HFFc6 (cell line): ENCODE results near the gene RAPGEF5. TPM values are rescaled to one million over a fixed set of nuclear protein-coding genes. Genes with fewer than 3 reads are reported as not detected.

ENCODE experiments used
- DNase-seq: peaks from one replicate; pipeline ENCODE4 v3.0.0-alpha.2; 2018
- H3K27ac Mint-ChIP-seq: 2 replicates; pipeline ENCODE4 v1.8.0; 2020; ENCODE audit warnings: mild to moderate bottlenecking, mixed read lengths
- H3K27me3 Mint-ChIP-seq: 2 replicates; pipeline ENCODE4 v1.8.0; 2021; ENCODE audit warnings: mild to moderate bottlenecking, moderate library complexity, mixed read lengths; ENCODE audit not compliant: insufficient read depth
- H3K36me3 Mint-ChIP-seq: 2 replicates; pipeline ENCODE4 v1.8.0; 2021; ENCODE audit warnings: low read depth, mixed read lengths
- H3K4me1 Mint-ChIP-seq: 2 replicates; pipeline ENCODE4 v1.8.0; 2020; ENCODE audit warnings: low read depth, mixed read lengths
- H3K4me3 Mint-ChIP-seq: 2 replicates; pipeline ENCODE4 v1.8.0; 2020; ENCODE audit warnings: mild to moderate bottlenecking, moderate library complexity, mixed read lengths
- H3K9me3 Mint-ChIP-seq: 2 replicates; pipeline ENCODE4 v1.8.0; 2020; ENCODE audit warnings: mild to moderate bottlenecking, mixed read lengths
- CTCF ChIP-seq: fragments of 200-600 bp; sonication (generic); IDR thresholded peaks from 2 replicates; pipeline ENCODE4 v1.5.0; 2021; ENCODE audit warnings: antibody characterized with exemption, mild to moderate bottlenecking
- total RNA-seq, 6 experiments: library from RNA; stranded (reverse); fragmentation: NEBNext Ultra II Directional; extraction: Animal tissue kit (Norgen Biotek cat#: 25700); gene quantifications; 2 replicates in 1 of 6; 3 replicates in 5 of 6; pipeline ENCODE4 v1.2.3, GENCODE V29; 2021

The RAPGEF5 gene
- total RNA-seq, 6 experiments from 2014 or later = 0.33 to 2.4 (median 1.3) TPM

- H3K27me3 Mint-ChIP-seq = peaks cover 3% of the 10 kb centered on the region
- no peaks in the 10 kb centered on the region for H3K9me3 Mint-ChIP-seq
- peaks cover 37% of the 10 kb centered on the region for H3K4me1 Mint-ChIP-seq
- DNase-seq = no peak
- no peak overlapping the region for H3K4me3 Mint-ChIP-seq
- TF ChIP-seq CTCF = no peak
- H3K27ac Mint-ChIP-seq = no peak overlapping the region
- no peaks in the 10 kb centered on the region for H3K36me3 Mint-ChIP-seq
Measured at GRCh38 chr7:22400936-22401553, 44.1 kb upstream of the RAPGEF5 start.

GRCh38 chr7:22400150-22400814, 43.3 kb upstream of the RAPGEF5 start:
- Mint-ChIP-seq H3K27ac (no peak overlapping the region), H3K9me3 (no peaks in the 10 kb centered on the region), H3K27me3 (peaks cover 3% of the 10 kb centered on the region), H3K4me1 (peaks cover 37% of the 10 kb centered on the region), H3K4me3 (no peak overlapping the region), H3K36me3 (no peaks in the 10 kb centered on the region)
- no peak for TF ChIP-seq CTCF
- no peak for DNase-seq

GRCh38 chr7:22399546-22399945, 42.6 kb upstream of the RAPGEF5 start:
- no peak overlapping the region for H3K4me3 Mint-ChIP-seq
- DNase-seq = no peak
- H3K9me3 Mint-ChIP-seq = no peaks in the 10 kb centered on the region
- no peak for TF ChIP-seq CTCF
- H3K36me3 Mint-ChIP-seq = no peaks in the 10 kb centered on the region
- peaks cover 39% of the 10 kb centered on the region for H3K4me1 Mint-ChIP-seq
- H3K27me3 Mint-ChIP-seq = peaks cover 3% of the 10 kb centered on the region
- H3K27ac Mint-ChIP-seq = no peak overlapping the region

GRCh38 chr7:22399091-22399490, 42.1 kb upstream of the RAPGEF5 start:
- H3K4me1 Mint-ChIP-seq = peaks cover 44% of the 10 kb centered on the region
- no peak overlapping the region for H3K27ac Mint-ChIP-seq
- no peak for TF ChIP-seq CTCF
- peaks cover 3% of the 10 kb centered on the region for H3K27me3 Mint-ChIP-seq
- no peak for DNase-seq
- H3K36me3 Mint-ChIP-seq = no peaks in the 10 kb centered on the region
- H3K4me3 Mint-ChIP-seq = no peak overlapping the region
- no peaks in the 10 kb centered on the region for H3K9me3 Mint-ChIP-seq

GRCh38 chr7:22397981-22398380, 41.0 kb upstream of the RAPGEF5 start:
- no peak overlapping the region for H3K4me3 Mint-ChIP-seq
- TF ChIP-seq CTCF = no peak
- H3K4me1 Mint-ChIP-seq = peaks cover 52% of the 10 kb centered on the region
- no peak overlapping the region for H3K27ac Mint-ChIP-seq
- no peaks in the 10 kb centered on the region for H3K9me3 Mint-ChIP-seq
- peaks cover 6% of the 10 kb centered on the region for H3K27me3 Mint-ChIP-seq
- H3K36me3 Mint-ChIP-seq = no peaks in the 10 kb centered on the region
- DNase-seq = peak; percentile 23
